Measurements from ENCODE around the gene FHOD1. TPM values are rescaled to one million over a fixed set of nuclear protein-coding genes. Genes with fewer than 3 reads are reported as not detected.

Gene FHOD1
- total and polyA plus RNA-seq, 9 of the 15 experiments (the other 6 are each of a cell fraction or from before 2014, with no cell fraction given) = 18.7 to 126 (median 32.3) TPM

DNA sequence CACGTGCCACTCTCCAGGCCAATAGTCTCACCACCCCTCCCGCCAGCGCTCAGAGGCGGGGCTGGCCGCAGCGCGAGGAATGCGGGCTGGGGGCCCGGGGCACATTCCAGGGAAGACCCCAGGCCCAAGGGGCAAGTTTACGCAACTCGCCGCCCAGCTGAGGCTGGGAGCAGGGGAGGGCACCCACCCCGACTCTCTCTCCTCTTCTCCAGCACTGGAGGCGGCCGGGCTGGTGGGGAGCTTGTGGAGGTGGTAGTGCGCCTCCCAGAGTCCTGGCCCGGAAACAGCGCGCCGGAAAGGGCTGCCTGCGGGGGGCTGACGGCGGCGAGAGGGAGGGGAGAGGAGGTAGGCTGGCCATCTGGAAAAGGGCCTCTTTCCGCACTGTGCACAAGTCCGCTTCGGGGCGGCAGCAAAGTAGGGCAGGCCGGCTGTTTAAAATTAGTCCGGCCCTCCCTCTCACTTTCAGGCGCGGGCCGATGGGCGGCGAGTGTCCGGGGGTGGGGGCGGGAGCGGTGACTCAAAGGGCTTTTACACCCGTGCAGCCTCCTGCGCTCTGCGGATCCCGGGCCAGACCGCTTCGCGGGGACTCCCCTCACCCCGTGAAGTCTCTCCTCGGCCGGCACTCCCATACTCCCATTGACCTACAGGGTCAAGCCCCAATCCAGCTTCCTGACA, 1.1 kb downstream of the FHOD1 start (continued):
- TF ChIP-seq CBX5 (IDR thresholded peaks at IDR 0.05; ENCODE audit: borderline replicate concordance, low read depth) (no peak), ZSCAN32 (CRISPR knock-in tag; IDR thresholded peaks at IDR 0.05) (no peak), CTBP1 (IDR thresholded peaks at IDR 0.05; ENCODE audit: borderline replicate concordance) (peak; percentile 60; the same call in 1 of the 2 replicates), MTA2 (IDR thresholded peaks at IDR 0.05; ENCODE audit: low read depth) (0 out of 2 replicates have a peak, but pooled peaks have one; percentile 4), ZNF175 (CRISPR knock-in tag; IDR thresholded peaks at IDR 0.05; ENCODE audit: low read depth) (no peak), KHSRP (IDR thresholded peaks at IDR 0.05) (no peak), ZFPM2 (CRISPR knock-in tag; IDR thresholded peaks at IDR 0.05) (no peak), STAT5B (CRISPR knock-in tag; IDR thresholded peaks at IDR 0.05) (no peak), ZNF143 (CRISPR knock-in tag; IDR thresholded peaks at IDR 0.05) (0 out of 2 replicates have a peak, but pooled peaks have one; percentile 30), XRCC3 (IDR thresholded peaks at IDR 0.05) (no peak), ZNF347 (CRISPR knock-in tag; IDR thresholded peaks at IDR 0.05; ENCODE audit: low read depth) (no peak), SREBF2 (CRISPR knock-in tag; IDR thresholded peaks at IDR 0.05) (no peak)
- TF ChIP-seq, protein P1, sequence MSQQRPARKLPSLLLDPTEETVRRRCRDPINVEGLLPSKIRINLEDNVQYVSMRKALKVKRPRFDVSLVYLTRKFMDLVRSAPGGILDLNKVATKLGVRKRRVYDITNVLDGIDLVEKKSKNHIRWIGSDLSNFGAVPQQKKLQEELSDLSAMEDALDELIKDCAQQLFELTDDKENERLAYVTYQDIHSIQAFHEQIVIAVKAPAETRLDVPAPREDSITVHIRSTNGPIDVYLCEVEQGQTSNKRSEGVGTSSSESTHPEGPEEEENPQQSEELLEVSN (IDR thresholded peaks at IDR 0.05; ENCODE audit: borderline replicate concordance in 1 of 2, extremely low read depth in 1 of 2, insufficient read depth in 1 of 2, insufficient read length in 1 of 2, low read depth in 1 of 2, low read length in 1 of 2, poor library complexity in 1 of 2, severe bottlenecking in 1 of 2) = peak; percentile 75 to 90
- TF ChIP-seq, protein P2, sequence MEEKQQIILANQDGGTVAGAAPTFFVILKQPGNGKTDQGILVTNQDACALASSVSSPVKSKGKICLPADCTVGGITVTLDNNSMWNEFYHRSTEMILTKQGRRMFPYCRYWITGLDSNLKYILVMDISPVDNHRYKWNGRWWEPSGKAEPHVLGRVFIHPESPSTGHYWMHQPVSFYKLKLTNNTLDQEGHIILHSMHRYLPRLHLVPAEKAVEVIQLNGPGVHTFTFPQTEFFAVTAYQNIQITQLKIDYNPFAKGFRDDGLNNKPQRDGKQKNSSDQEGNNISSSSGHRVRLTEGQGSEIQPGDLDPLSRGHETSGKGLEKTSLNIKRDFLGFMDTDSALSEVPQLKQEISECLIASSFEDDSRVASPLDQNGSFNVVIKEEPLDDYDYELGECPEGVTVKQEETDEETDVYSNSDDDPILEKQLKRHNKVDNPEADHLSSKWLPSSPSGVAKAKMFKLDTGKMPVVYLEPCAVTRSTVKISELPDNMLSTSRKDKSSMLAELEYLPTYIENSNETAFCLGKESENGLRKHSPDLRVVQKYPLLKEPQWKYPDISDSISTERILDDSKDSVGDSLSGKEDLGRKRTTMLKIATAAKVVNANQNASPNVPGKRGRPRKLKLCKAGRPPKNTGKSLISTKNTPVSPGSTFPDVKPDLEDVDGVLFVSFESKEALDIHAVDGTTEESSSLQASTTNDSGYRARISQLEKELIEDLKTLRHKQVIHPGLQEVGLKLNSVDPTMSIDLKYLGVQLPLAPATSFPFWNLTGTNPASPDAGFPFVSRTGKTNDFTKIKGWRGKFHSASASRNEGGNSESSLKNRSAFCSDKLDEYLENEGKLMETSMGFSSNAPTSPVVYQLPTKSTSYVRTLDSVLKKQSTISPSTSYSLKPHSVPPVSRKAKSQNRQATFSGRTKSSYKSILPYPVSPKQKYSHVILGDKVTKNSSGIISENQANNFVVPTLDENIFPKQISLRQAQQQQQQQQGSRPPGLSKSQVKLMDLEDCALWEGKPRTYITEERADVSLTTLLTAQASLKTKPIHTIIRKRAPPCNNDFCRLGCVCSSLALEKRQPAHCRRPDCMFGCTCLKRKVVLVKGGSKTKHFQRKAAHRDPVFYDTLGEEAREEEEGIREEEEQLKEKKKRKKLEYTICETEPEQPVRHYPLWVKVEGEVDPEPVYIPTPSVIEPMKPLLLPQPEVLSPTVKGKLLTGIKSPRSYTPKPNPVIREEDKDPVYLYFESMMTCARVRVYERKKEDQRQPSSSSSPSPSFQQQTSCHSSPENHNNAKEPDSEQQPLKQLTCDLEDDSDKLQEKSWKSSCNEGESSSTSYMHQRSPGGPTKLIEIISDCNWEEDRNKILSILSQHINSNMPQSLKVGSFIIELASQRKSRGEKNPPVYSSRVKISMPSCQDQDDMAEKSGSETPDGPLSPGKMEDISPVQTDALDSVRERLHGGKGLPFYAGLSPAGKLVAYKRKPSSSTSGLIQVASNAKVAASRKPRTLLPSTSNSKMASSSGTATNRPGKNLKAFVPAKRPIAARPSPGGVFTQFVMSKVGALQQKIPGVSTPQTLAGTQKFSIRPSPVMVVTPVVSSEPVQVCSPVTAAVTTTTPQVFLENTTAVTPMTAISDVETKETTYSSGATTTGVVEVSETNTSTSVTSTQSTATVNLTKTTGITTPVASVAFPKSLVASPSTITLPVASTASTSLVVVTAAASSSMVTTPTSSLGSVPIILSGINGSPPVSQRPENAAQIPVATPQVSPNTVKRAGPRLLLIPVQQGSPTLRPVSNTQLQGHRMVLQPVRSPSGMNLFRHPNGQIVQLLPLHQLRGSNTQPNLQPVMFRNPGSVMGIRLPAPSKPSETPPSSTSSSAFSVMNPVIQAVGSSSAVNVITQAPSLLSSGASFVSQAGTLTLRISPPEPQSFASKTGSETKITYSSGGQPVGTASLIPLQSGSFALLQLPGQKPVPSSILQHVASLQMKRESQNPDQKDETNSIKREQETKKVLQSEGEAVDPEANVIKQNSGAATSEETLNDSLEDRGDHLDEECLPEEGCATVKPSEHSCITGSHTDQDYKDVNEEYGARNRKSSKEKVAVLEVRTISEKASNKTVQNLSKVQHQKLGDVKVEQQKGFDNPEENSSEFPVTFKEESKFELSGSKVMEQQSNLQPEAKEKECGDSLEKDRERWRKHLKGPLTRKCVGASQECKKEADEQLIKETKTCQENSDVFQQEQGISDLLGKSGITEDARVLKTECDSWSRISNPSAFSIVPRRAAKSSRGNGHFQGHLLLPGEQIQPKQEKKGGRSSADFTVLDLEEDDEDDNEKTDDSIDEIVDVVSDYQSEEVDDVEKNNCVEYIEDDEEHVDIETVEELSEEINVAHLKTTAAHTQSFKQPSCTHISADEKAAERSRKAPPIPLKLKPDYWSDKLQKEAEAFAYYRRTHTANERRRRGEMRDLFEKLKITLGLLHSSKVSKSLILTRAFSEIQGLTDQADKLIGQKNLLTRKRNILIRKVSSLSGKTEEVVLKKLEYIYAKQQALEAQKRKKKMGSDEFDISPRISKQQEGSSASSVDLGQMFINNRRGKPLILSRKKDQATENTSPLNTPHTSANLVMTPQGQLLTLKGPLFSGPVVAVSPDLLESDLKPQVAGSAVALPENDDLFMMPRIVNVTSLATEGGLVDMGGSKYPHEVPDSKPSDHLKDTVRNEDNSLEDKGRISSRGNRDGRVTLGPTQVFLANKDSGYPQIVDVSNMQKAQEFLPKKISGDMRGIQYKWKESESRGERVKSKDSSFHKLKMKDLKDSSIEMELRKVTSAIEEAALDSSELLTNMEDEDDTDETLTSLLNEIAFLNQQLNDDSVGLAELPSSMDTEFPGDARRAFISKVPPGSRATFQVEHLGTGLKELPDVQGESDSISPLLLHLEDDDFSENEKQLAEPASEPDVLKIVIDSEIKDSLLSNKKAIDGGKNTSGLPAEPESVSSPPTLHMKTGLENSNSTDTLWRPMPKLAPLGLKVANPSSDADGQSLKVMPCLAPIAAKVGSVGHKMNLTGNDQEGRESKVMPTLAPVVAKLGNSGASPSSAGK (IDR thresholded peaks at IDR 0.05) = peak; percentile 86

All from K562 (cell line).